WTC11 (cell line): ENCODE data around the gene ZNF771.

Source experiments
- FOXJ3 ChIP-seq: sonication (generic); formaldehyde crosslinking; IDR thresholded peaks from 2 replicates; pipeline ENCODE4 v1.9.0; 2021; ENCODE audit warnings: missing genetic modification reagents, mild to moderate bottlenecking, borderline replicate concordance
- TCF7 ChIP-seq: sonication (generic); formaldehyde crosslinking; IDR thresholded peaks from 2 replicates; pipeline ENCODE4 v1.8.0; 2022; ENCODE audit warnings: mild to moderate bottlenecking, low read depth, missing genetic modification reagents, moderate library complexity
- ZNF416 ChIP-seq: fragments of 250-450 bp; sonication (Bioruptor Pico); IDR thresholded peaks from 2 replicates; pipeline ENCODE4 v1.9.0; 2021; ENCODE audit warnings: mild to moderate bottlenecking, inconsistent platforms

DNA sequence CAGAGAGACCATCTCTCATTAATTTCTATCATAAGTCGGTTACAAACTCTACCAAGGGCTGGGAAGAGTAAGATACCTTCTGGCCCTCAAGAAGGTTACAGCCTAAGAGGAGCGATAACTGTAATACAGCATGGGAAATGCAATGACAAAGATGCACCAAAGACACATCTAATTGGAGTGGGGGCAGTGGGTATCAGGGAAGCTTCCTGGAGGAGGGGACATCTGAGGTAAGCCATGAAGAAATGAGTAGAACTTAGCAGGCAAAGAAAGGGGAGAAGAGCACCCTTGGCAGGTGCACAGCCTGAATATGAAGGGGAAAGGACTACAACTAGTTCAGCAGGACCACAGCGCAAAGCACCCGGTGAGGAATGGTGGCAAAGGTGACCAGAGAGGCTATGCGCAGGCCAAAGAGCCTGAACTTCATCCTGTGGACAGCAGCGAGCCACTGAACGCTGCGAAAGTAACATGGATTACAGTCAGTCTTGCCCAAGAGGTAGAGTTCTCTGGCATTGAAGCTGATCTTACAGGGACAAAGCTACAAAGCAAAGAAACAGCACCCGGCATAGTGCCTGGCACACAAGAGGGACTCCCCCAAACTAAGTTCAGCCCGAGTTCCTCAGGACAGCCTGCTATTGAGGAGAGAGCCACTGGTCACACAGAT is 39.9 kb upstream of the ZNF771 start:
- TF ChIP-seq FOXJ3 (CRISPR knock-in tag) (no peak), TCF7 (CRISPR knock-in tag) (no peak), ZNF416 (CRISPR knock-in tag) (no peak)
